Measurements from ENCODE around the gene LRBA. TPM values are rescaled to one million over a fixed set of nuclear protein-coding genes. Genes with fewer than 3 reads are reported as not detected.

The LRBA gene
- total and polyA plus RNA-seq, 2 of the 4 experiments (the other 2 are of a cell fraction) = 10.2 to 51.6 TPM

DNA sequence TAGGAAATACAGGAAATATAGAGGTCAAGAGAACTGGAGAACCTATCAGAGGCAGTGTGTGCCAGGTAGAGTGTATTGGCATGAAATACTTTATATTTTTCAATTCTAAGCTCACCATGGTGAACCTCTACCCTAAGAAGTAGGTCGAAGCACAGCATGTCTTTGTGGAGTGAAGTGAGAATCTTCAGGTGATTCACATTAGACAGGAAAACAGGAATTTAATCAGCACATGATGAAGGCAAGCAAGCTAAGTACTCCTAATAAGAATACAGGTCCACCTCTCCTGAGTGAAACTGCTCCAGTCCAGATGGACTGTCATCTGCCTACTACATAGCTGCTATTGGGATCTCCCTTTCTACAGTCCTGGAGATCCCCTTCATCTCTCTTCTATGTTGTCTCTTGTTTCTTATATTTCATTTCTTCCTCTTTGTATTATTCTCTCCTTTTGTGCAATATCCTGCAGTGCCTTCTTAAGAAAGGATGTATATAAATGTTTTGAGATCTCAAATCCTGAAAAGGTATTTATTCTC is 159.0 kb downstream of the LRBA start:
- no TSS peak for BruUV-seq (replicated peaks)
- no peak overlapping the region for H3K18ac ChIP-seq (ENCODE audit: low read depth, low read length)
- no peak overlapping the region for H3K56ac ChIP-seq (ENCODE audit: extremely low read depth, insufficient read depth, low read length)
- no peak overlapping the region for H2AFZ ChIP-seq (replicated peaks; ENCODE audit: low read length, poor library complexity)
- H3K4me1 ChIP-seq (ENCODE audit: control insufficient read depth, insufficient read depth, low read length) = no peaks in the 10 kb centered on the region
- H3K4me2 ChIP-seq (ENCODE audit: low read depth, low read length) = no peak overlapping the region
- no peak for DNase-seq
- intact Hi-C loops (cut with micrococcal nuclease) = no loop called here
- no peak overlapping the region for H2AK9ac ChIP-seq (replicated peaks; ENCODE audit: low read depth, low read length, poor library complexity)
- no peak overlapping the region for H3K27ac ChIP-seq (ENCODE audit: insufficient read depth, low read length)
- H3K4me3 ChIP-seq (ENCODE audit: insufficient read depth, low read depth, low read length) = no peak overlapping the region
- H4K20me1 ChIP-seq (ENCODE audit: insufficient read depth, low read length) = no peaks in the 10 kb centered on the region
- dilution Hi-C loops (cut with HindIII; ENCODE audit: low sequenced_read_pairs, unreplicated experiment) = no loop called here
- ChIA-PET POLR2A (ENCODE audit: unreplicated experiment) (no interaction called here), CTCF (no interaction called here)
- H3K27me3 ChIP-seq (ENCODE audit: control insufficient read depth, insufficient read depth, low read length) = no peaks in the 10 kb centered on the region
- H3K9me3 ChIP-seq (ENCODE audit: control insufficient read depth, insufficient read depth, low read length) = no peaks in the 10 kb centered on the region
- no peak overlapping the region for H2BK15ac ChIP-seq (ENCODE audit: low read depth, low read length)
- H3K9me1 ChIP-seq (ENCODE audit: insufficient read depth, low read length) = no peaks in the 10 kb centered on the region
- no peak overlapping the region for H2AK5ac ChIP-seq (ENCODE audit: low read depth, low read length)
- WGBS, 2 experiments (ENCODE audit: extremely low coverage in 2 of 2, insufficient read length in 1 of 2) = no CpG with 5 or more reads among the region's 1 CpG
- H3K14ac ChIP-seq (replicated peaks; ENCODE audit: low read depth, low read length) = no peak overlapping the region
- H2BK120ac ChIP-seq (ENCODE audit: low read depth, low read length) = no peak overlapping the region
- no peak overlapping the region for H4K8ac ChIP-seq (ENCODE audit: low read depth in 2 of 2, low read length in 2 of 2)
- TF ChIP-seq POLR2A (IDR thresholded peaks at IDR 0.05; ENCODE audit: low read depth, low read length) (no peak), SMC3 (IDR thresholded peaks at IDR 0.05; ENCODE audit: low read depth, low read length) (no peak)
- no peak overlapping the region for H3K9ac ChIP-seq (ENCODE audit: low read depth, low read length)
- H3K36me3 ChIP-seq (ENCODE audit: control insufficient read depth, insufficient read depth, low read length) = no peaks in the 10 kb centered on the region
- H4K91ac ChIP-seq (ENCODE audit: insufficient read depth, low read depth, low read length) = no peak overlapping the region
- no peak overlapping the region for H4K5ac ChIP-seq (ENCODE audit: low read depth, low read length)
- ATAC-seq (ENCODE audit: low read depth) = no peak
- H3K23ac ChIP-seq (ENCODE audit: low read depth, low read length) = no peak overlapping the region
- H3K79me1 ChIP-seq (ENCODE audit: low read depth in 1 of 2, low read length in 2 of 2) = no peaks in the 10 kb centered on the region
- no peak overlapping the region for H3K4ac ChIP-seq (ENCODE audit: low read depth, low read length)
- no peak overlapping the region for H2BK5ac ChIP-seq (ENCODE audit: low read depth, low read length, poor library complexity, severe bottlenecking)
- H2BK20ac ChIP-seq (ENCODE audit: low read depth, low read length) = no peak overlapping the region
- in situ Hi-C loops (cut with MboI; ENCODE audit: low sequenced_read_pairs) = no loop called here
